Mucosa of descending colon (tissue), 3 donors: ENCODE measurements around the gene SNCB. TPM values are rescaled to one million over a fixed set of nuclear protein-coding genes. Genes with fewer than 3 reads are reported as not detected.

Experiments used
- ATAC-seq: fragments of 200-7000 bp; cut with Tn5 transposase; one replicate; pipeline ENCODE4 v1.9.1; 2020; ENCODE audit warnings: mild to moderate bottlenecking, moderate library complexity
- DNase-seq, 3 donors: peaks; one replicate each; pipeline ENCODE4 v3.0.0-alpha.2; 2020
- H3K36me3 ChIP-seq: fragments of 200-600 bp; one replicate; pipeline ENCODE4 v1.8.0; 2021; ENCODE audit warnings: low read depth, mild to moderate bottlenecking
- H3K4me1 ChIP-seq: fragments of 200-600 bp; one replicate; pipeline ENCODE4 v1.8.0; 2021; ENCODE audit warnings: low read depth, mild to moderate bottlenecking
- H3K4me3 ChIP-seq: fragments of 200-600 bp; one replicate; pipeline ENCODE4 v1.8.0; 2021; ENCODE audit warnings: mild to moderate bottlenecking
- H3K9me3 ChIP-seq: fragments of 200-600 bp; one replicate; pipeline ENCODE4 v1.8.0; 2021; ENCODE audit warnings: mild to moderate bottlenecking
- intact Hi-C, 2 donors: fragments of 100-400 bp; cut with DNase I in 1 of 2; cut with micrococcal nuclease in 1 of 2; formaldehyde crosslinking; loops; one replicate each; pipeline versions ENCODE4 v1.11.0 to v1.11.1; 2022; cut with DNase I, micrococcal nuclease
- total RNA-seq, 3 donors: library from RNA; stranded (reverse); fragmentation: NEBNext Ultra II Directional in 2 of 3; extraction: Animal tissue kit (Norgen Biotek cat#: 25700) in 2 of 3; gene quantifications; one replicate each; pipeline versions ENCODE4 v1.2.1 to v1.2.4, GENCODE V29; 2021 to 2023
- TF ChIP-seq, protein P1 (sequence below): fragments of 200-600 bp; IDR thresholded peaks from one replicate; pipeline ENCODE4 v1.8.0; 2022; ENCODE audit warnings: antibody characterized with exemption, mild to moderate bottlenecking
- donor health status: DM: no; HTN: no; CAD: no; lungs with moderate emphysema.
- donor health status: DM: no; HTN: no; CAD: no.
- donor health status: DM: no; HTN: yes; CAD: no.

SNCB gene
- total RNA-seq, 3 donors from 2014 or later: 0.89 TPM; not detected in 2

DNA sequence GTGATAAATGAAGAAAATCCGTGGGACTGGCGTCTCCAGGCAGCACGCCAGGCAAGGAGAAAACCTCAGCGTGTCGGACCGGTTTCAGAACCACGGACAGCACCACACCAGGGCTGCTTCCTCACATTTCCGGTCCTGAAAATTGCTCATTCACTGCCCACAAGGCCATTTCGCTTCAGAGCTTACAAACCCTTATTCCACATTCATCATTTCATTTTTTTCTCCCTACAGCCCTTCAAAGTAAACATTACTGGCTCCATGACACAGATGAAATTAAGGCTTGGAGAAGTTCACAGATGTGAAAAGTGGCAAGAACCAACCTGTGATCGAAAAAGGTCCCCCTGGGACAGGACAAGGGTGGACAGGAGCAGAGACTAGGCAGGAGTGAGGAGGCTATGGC is 18.9 kb downstream of the SNCB start:
- DNase-seq: peak in 2 of 3 donors; percentile 78 to 86
- intact Hi-C loops: no loop called here
- H3K9me3 ChIP-seq: no peaks in the 10 kb centered on the region
- TF ChIP-seq, protein P1, sequence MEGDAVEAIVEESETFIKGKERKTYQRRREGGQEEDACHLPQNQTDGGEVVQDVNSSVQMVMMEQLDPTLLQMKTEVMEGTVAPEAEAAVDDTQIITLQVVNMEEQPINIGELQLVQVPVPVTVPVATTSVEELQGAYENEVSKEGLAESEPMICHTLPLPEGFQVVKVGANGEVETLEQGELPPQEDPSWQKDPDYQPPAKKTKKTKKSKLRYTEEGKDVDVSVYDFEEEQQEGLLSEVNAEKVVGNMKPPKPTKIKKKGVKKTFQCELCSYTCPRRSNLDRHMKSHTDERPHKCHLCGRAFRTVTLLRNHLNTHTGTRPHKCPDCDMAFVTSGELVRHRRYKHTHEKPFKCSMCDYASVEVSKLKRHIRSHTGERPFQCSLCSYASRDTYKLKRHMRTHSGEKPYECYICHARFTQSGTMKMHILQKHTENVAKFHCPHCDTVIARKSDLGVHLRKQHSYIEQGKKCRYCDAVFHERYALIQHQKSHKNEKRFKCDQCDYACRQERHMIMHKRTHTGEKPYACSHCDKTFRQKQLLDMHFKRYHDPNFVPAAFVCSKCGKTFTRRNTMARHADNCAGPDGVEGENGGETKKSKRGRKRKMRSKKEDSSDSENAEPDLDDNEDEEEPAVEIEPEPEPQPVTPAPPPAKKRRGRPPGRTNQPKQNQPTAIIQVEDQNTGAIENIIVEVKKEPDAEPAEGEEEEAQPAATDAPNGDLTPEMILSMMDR: no peak
- no peak overlapping the region for H3K4me3 ChIP-seq
- no peaks in the 10 kb centered on the region for H3K36me3 ChIP-seq
- peaks cover 4% of the 10 kb centered on the region for H3K4me1 ChIP-seq
- ATAC-seq: peak; percentile 37

DNA sequence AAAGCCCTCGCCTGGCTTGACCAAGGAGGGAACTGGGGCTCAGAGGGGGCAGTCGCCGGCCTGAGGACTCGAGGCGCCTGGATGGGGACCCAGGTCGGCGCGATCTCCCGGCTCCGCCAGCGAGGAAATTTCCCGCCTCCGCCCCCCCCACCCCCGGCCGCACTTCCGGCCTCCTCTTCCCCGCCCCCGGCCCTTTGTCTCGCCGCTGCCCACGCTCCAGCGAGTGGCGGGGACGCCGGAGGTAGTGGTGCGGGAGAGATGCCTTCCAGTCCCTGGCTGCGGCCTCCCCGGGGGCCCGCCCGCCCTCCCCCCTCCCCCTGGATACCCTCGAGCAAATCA is 19.9 kb downstream of the SNCB start:
- intact Hi-C loops: no loop called here
- H3K36me3 ChIP-seq: no peaks in the 10 kb centered on the region
- peak; percentile 15 for ATAC-seq

DNA sequence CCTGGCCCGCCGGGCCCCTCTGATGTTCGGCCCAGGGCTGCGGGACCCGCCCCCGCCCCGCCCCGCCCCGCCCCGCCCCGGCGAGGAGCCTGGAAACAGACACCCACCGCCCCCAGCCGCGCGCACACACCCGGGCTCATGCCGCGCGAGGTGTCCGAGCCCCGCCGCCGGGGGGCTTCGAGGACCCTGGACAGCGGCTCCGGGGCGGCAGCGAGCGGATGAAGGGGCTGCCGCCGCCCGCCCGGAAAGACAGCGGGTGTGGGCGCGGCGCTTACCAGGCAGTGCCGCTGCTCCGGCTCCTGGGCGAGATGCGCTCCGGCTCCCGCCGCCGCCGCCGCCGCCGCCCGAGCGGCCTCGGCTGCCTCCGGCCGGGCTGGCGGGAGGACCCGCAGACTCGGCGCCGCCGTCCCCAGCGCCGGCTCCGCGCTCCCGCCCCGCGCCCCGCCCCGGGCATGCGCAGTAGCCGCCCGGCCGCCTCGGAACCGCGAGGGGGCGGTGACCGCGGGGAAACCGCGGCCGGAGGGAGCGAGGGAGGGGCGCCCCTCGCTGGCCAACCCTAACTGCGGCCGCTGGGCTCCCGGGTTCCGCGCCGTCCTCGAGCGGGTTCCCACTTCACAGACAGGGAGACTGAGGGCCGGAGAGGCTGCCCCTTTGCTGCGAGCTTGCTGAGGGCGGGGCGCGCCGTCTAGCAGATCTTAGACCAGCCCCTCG is 20.5 kb downstream of the SNCB start, which contains the start of gene GPRIN1:
Gene GPRIN1 (minus strand): TSS at position 433 of the 711 bp plus-strand sequence. CDS start 10,322 bp downstream, outside the sequence.
- no peaks in the 10 kb centered on the region for H3K9me3 ChIP-seq
- DNase-seq: peak in 2 of 3 donors; percentile 49 to 80
- peak within 1 kb of the TSS; percentile 32 for H3K4me3 ChIP-seq
- no peaks in the 10 kb centered on the region for H3K36me3 ChIP-seq
- peak; percentile 87 for ATAC-seq
- intact Hi-C loops: no loop called here
- H3K4me1 ChIP-seq: peaks cover 4% of the 10 kb centered on the region
- TF ChIP-seq, protein P1: no peak

More for the DNA sequence above, 19.9 kb downstream of the SNCB start:
- H3K4me3 ChIP-seq: peak overlapping the region; percentile 32
- peaks cover 4% of the 10 kb centered on the region for H3K4me1 ChIP-seq
- no peaks in the 10 kb centered on the region for H3K9me3 ChIP-seq
- DNase-seq: no peak
- TF ChIP-seq, protein P1: no peak

DNA sequence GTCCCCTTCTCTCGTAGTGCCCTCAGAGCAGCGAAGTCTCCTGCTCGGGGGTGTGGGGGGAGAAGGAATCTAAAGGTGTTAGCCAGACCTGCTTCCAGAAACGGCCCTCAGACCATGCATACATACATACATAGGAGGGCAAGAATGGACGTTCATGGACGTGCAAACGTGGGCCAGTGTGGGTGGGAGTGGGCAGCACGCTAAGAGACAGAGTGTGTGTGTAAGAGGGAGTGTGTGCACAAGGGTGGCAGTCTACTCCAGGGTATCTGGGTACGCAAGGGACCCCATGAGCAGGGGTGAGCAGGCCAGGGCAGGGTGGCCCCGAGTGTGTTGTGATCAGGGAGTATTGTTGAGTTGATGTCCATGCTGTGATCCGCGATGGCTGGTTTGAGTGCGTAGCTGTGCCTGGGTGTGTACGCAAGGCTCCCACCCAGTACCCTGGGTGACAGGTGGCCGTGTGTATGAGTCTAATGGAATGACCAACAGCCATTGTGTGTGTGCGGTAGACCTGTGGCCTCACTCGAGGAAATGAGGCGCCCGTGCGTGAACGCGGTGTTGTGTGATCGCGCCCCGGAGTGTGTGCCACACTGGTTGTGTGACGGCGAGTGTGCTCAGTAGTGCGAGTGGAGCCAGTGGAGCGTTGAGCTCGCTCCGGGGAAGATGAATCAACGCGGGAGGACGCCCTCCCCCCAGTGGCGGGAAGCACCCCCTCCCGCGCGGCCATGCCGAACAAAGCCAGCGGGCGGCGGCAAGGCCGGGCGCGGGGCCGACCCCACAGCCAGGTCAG is 21.2 kb downstream of the SNCB start:
- intact Hi-C loops: no loop called here
- H3K9me3 ChIP-seq: no peaks in the 10 kb centered on the region
- no peak for ATAC-seq

DNA sequence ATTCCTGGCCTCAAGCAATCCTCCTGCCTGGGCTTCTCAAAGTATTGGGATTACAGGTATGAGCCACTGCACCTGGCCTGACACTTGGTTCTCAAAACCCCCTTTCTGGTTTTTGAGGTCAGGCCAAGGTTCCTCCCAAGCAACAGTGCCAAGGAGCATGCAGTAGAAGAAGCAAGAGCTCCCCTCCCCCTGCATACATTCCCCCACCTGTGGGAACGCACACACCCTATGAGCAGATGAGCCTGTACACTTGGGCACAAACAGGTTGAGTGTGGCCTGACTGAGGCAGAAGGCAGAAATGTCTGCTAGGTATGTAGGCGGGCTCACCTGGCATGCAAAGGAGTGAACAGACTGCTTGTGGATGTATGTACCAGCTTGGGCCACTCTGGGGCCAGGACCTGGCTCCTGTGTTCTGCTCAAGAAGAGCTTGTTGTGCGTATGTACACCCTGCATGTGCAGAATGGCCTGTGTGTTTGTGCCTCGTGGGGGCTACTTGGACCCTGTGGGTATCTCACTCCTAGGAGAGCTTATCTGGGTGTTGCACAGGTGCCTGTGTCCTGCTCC is 22.1 kb downstream of the SNCB start:
- no peaks in the 10 kb centered on the region for H3K36me3 ChIP-seq
- intact Hi-C loops: no loop called here
- no peaks in the 10 kb centered on the region for H3K9me3 ChIP-seq
- no peak for ATAC-seq
- no peak overlapping the region for H3K4me3 ChIP-seq
- peaks cover 4% of the 10 kb centered on the region for H3K4me1 ChIP-seq
- no peak for DNase-seq
- TF ChIP-seq, protein P1: no peak

More for the DNA sequence above, 21.2 kb downstream of the SNCB start:
- Histone ChIP-seq H3K4me3 (peak overlapping the region; percentile 32), H3K4me1 (peaks cover 4% of the 10 kb centered on the region), H3K36me3 (no peaks in the 10 kb centered on the region)
- TF ChIP-seq, protein P1: no peak
- DNase-seq: peak in 2 of 3 donors; percentile 15 to 38
